GM12878 (cell line): ENCODE measurements around the gene APEX1. TPM values are rescaled to one million over a fixed set of nuclear protein-coding genes. Genes with fewer than 3 reads are reported as not detected.

Experiments
- ASH2L ChIP-seq: fragments of 300-600, 200-600 bp; sonication (generic); IDR thresholded peaks from 2 replicates; pipeline ENCODE4 v1.6.1; 2017; ENCODE audit warnings: low read depth, mild to moderate bottlenecking, borderline replicate concordance
- CHD2 ChIP-seq: IDR thresholded peaks from 2 replicates; pipeline ENCODE4 v1.6.1; 2011; ENCODE audit warnings: low read depth, low read length, improper control_type of control experiment, borderline replicate concordance
- CREB1 ChIP-seq: IDR thresholded peaks from 2 replicates; pipeline ENCODE4 v1.6.1; 2012; ENCODE audit warnings: low read depth, mild to moderate bottlenecking, inconsistent platforms
- CREM ChIP-seq: IDR thresholded peaks from 2 replicates; pipeline ENCODE4 v1.6.1; 2014; ENCODE audit warnings: antibody characterized with exemption, low read depth
- EP300 ChIP-seq, 2 experiments: fragments of 150-350 bp in 1 of 2; IDR thresholded peaks; 2 replicates each; pipeline ENCODE4 v1.6.1; 2011 to 2012; ENCODE audit warnings: low read depth in 2 of 2, low read length in 2 of 2, borderline replicate concordance in 1 of 2, improper control_type of control experiment in 1 of 2, inconsistent platforms in 1 of 2; ENCODE audit not compliant: control insufficient read depth in 1 of 2
- GABPA ChIP-seq: IDR thresholded peaks from 2 replicates; pipeline ENCODE4 v1.6.1; 2014; ENCODE audit warnings: antibody characterized with exemption, low read depth, mild to moderate bottlenecking, inconsistent platforms
- HDGF ChIP-seq: fragments of 450-650 bp; IDR thresholded peaks from 2 replicates; pipeline ENCODE4 v1.6.1; 2016; ENCODE audit warnings: antibody characterized with exemption
- IKZF2 ChIP-seq, 2 experiments: fragments of 450-650 bp; IDR thresholded peaks; 2 replicates each; pipeline ENCODE4 v1.6.1; 2017; ENCODE audit warnings: mild to moderate bottlenecking in 2 of 2, moderate library complexity in 2 of 2
- IRF4 ChIP-seq: IDR thresholded peaks from 2 replicates; pipeline ENCODE4 v1.6.1; 2011; ENCODE audit warnings: low read depth, low read length
- JUNB ChIP-seq: IDR thresholded peaks from 2 replicates; pipeline ENCODE4 v1.6.1; 2016; ENCODE audit warnings: antibody characterized with exemption, mild to moderate bottlenecking
- MEF2B ChIP-seq: fragments of 450-650 bp; IDR thresholded peaks from 2 replicates; pipeline ENCODE4 v1.6.1; 2018; ENCODE audit warnings: mild to moderate bottlenecking, moderate library complexity; ENCODE audit not compliant: partially characterized antibody, poor library complexity, severe bottlenecking
- NR2F1 ChIP-seq: fragments of 450-650 bp; conservative IDR thresholded peaks from 2 replicates; pipeline ENCODE4 v1.6.1; 2017; ENCODE audit warnings: mild to moderate bottlenecking
- POLR2AphosphoS5 ChIP-seq: IDR thresholded peaks from 2 replicates; pipeline ENCODE4 v1.6.1; 2011; ENCODE audit warnings: mild to moderate bottlenecking, low read length, inconsistent platforms
- POU2F2 ChIP-seq: IDR thresholded peaks from 3 replicates; pipeline ENCODE4 v1.6.1; 2011; ENCODE audit warnings: low read depth, mild to moderate bottlenecking, low read length, borderline replicate concordance
- RAD21 ChIP-seq: IDR thresholded peaks from 2 replicates; pipeline ENCODE4 v1.6.1; 2011; ENCODE audit warnings: mild to moderate bottlenecking, low read depth, low read length, moderate library complexity; ENCODE audit not compliant: insufficient read depth
- RUNX3 ChIP-seq: IDR thresholded peaks from 2 replicates; pipeline ENCODE4 v1.6.1; 2012; ENCODE audit warnings: low read length, inconsistent platforms
- TAF1 ChIP-seq: IDR thresholded peaks from 2 replicates; pipeline ENCODE4 v1.6.1; 2011; ENCODE audit warnings: mild to moderate bottlenecking, low read depth, low read length, borderline replicate concordance
- TBL1XR1 ChIP-seq: IDR thresholded peaks from 2 replicates; pipeline ENCODE4 v1.6.1; 2012; ENCODE audit warnings: low read depth, low read length, improper control_type of control experiment
- polyA plus RNA-seq, 11 experiments: library from polyadenylated mRNA; depleted of rRNA in 4 of 11; unstranded in 6 of 11; stranded (reverse) in 5 of 11; fragments of >200 nt; fragmentation: Nextera tagmentation in 4 of 11; fragmentation: Illumina TruSeq in 1 of 11; extraction: Ambion mirVana in 4 of 11; extraction: Trizol in 1 of 11; gene quantifications; 1 replicate in 1 of 11; 2 replicates in 10 of 11; pipeline versions ENCODE4 v1.2.1 to v1.2.3, GENCODE V29; 2011 to 2016; ENCODE audit warnings: inconsistent platforms in 2 of 11, missing spikeins in 2 of 11, low read depth in 1 of 11
- total RNA-seq, 4 experiments: library from RNA; depleted of rRNA in 3 of 4; stranded (reverse); fragments of >200 nt in 3 of 4; fragmentation: Illumina TruSeq in 1 of 4; extraction: Trizol in 1 of 4; gene quantifications; 2 replicates each; pipeline versions ENCODE4 v1.2.1 to v1.2.3, GENCODE V29; 2013 to 2021
- TF ChIP-seq, protein P1 (sequence below): fragments of 150-350 bp; IDR thresholded peaks from 2 replicates; pipeline ENCODE4 v1.6.1; 2014; ENCODE audit warnings: mild to moderate bottlenecking, low read depth, low read length
- TF ChIP-seq, protein P2 (sequence below): fragments of 450-650 bp; formaldehyde crosslinking; IDR thresholded peaks from 2 replicates; pipeline ENCODE4 v1.4.0; 2020; ENCODE audit warnings: mild to moderate bottlenecking, moderate library complexity
- TF ChIP-seq, protein P3 (sequence below): fragments of 450-650 bp; IDR thresholded peaks from 2 replicates; pipeline ENCODE4 v1.6.1; 2017; ENCODE audit warnings: mild to moderate bottlenecking, low read depth, inconsistent platforms; ENCODE audit not compliant: poor library complexity, severe bottlenecking
- TF ChIP-seq, protein P4 (sequence below): IDR thresholded peaks from 2 replicates; pipeline ENCODE4 v1.6.1; 2011; ENCODE audit warnings: mild to moderate bottlenecking, low read depth, low read length, moderate library complexity; ENCODE audit not compliant: insufficient replicate concordance

APEX1 gene
- total and polyA plus RNA-seq, 10 of the 15 experiments (the other 5 are each of a cell fraction or from before 2014, with no cell fraction given): 115 to 407 (median 300) TPM

DNA sequence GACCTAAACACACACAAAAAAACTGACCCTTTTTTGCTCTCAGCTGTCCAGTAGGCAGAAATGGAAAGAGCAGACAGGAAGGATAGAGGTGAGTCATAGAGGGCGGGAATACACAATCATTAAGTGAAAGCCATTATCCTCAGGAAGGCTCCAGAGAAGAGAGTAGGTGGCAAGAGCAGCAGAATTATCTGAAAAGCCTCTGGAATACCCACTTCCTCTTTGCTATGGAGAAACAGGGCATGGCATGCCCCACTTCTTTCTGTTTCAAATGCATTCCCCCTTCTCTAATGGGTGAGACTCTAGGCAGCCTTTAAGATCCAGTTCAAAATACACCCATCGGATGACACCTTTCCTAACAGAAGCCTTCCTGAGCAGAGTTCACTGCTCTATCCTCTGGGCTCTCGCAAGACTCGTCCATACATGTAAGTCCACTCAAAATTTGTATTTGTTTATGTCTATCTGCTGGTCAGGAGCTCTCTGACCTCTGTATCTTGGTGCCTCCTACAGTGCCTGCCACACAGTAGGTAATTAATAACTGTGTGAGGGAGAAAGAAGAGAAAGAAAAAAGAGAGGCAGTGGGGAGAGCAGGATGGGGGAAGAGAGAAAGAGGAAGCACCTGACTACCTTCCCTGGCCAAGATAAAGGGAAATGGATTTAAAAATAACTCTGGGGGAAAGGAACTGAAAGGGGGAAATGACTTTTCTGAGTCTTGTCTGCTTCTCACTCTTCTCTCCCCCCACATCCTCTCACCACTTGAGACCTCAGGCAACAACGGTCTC is 27.6 kb upstream of the APEX1 start (continued):
- TF ChIP-seq TBL1XR1 (0 out of 2 replicates have a peak, but pooled peaks have one; percentile 39), CREM (peak; percentile 40; the same call in 1 of the 2 replicates), CHD2 (0 out of 2 replicates have a peak, but pooled peaks have one; percentile 21), RAD21 (no peak), ASH2L (no peak), IRF4 (peak; percentile 86), CREB1 (no peak), POLR2AphosphoS5 (no peak), IKZF2 (IDR thresholded peaks at IDR 0.05) (peak; percentile 94 to 95), EP300 (IDR thresholded peaks at IDR 0.05; ENCODE audit: borderline replicate concordance in 1 of 2, control insufficient read depth in 1 of 2, low read depth in 2 of 2, low read length in 2 of 2) (peak; percentile 42 to 74; a peak in 2 of 4 replicates), JUNB (peak; percentile 66), TAF1 (no peak; the same call in 1 of the 2 replicates), MEF2B (peak; percentile 78), RUNX3 (peak; percentile 83), GABPA (0 out of 2 replicates have a peak, but pooled peaks have one; percentile 24), HDGF (no peak), NR2F1 (no peak), POU2F2 (no peak)
- TF ChIP-seq, protein P1, sequence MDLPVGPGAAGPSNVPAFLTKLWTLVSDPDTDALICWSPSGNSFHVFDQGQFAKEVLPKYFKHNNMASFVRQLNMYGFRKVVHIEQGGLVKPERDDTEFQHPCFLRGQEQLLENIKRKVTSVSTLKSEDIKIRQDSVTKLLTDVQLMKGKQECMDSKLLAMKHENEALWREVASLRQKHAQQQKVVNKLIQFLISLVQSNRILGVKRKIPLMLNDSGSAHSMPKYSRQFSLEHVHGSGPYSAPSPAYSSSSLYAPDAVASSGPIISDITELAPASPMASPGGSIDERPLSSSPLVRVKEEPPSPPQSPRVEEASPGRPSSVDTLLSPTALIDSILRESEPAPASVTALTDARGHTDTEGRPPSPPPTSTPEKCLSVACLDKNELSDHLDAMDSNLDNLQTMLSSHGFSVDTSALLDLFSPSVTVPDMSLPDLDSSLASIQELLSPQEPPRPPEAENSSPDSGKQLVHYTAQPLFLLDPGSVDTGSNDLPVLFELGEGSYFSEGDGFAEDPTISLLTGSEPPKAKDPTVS: no peak
- TF ChIP-seq, protein P2, sequence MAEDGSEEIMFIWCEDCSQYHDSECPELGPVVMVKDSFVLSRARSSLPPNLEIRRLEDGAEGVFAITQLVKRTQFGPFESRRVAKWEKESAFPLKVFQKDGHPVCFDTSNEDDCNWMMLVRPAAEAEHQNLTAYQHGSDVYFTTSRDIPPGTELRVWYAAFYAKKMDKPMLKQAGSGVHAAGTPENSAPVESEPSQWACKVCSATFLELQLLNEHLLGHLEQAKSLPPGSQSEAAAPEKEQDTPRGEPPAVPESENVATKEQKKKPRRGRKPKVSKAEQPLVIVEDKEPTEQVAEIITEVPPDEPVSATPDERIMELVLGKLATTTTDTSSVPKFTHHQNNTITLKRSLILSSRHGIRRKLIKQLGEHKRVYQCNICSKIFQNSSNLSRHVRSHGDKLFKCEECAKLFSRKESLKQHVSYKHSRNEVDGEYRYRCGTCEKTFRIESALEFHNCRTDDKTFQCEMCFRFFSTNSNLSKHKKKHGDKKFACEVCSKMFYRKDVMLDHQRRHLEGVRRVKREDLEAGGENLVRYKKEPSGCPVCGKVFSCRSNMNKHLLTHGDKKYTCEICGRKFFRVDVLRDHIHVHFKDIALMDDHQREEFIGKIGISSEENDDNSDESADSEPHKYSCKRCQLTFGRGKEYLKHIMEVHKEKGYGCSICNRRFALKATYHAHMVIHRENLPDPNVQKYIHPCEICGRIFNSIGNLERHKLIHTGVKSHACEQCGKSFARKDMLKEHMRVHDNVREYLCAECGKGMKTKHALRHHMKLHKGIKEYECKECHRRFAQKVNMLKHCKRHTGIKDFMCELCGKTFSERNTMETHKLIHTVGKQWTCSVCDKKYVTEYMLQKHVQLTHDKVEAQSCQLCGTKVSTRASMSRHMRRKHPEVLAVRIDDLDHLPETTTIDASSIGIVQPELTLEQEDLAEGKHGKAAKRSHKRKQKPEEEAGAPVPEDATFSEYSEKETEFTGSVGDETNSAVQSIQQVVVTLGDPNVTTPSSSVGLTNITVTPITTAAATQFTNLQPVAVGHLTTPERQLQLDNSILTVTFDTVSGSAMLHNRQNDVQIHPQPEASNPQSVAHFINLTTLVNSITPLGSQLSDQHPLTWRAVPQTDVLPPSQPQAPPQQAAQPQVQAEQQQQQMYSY (CRISPR knock-in tag): no peak
- TF ChIP-seq, protein P3, sequence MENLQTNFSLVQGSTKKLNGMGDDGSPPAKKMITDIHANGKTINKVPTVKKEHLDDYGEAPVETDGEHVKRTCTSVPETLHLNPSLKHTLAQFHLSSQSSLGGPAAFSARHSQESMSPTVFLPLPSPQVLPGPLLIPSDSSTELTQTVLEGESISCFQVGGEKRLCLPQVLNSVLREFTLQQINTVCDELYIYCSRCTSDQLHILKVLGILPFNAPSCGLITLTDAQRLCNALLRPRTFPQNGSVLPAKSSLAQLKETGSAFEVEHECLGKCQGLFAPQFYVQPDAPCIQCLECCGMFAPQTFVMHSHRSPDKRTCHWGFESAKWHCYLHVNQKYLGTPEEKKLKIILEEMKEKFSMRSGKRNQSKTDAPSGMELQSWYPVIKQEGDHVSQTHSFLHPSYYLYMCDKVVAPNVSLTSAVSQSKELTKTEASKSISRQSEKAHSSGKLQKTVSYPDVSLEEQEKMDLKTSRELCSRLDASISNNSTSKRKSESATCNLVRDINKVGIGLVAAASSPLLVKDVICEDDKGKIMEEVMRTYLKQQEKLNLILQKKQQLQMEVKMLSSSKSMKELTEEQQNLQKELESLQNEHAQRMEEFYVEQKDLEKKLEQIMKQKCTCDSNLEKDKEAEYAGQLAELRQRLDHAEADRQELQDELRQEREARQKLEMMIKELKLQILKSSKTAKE: peak; percentile 64
- TF ChIP-seq, protein P4, sequence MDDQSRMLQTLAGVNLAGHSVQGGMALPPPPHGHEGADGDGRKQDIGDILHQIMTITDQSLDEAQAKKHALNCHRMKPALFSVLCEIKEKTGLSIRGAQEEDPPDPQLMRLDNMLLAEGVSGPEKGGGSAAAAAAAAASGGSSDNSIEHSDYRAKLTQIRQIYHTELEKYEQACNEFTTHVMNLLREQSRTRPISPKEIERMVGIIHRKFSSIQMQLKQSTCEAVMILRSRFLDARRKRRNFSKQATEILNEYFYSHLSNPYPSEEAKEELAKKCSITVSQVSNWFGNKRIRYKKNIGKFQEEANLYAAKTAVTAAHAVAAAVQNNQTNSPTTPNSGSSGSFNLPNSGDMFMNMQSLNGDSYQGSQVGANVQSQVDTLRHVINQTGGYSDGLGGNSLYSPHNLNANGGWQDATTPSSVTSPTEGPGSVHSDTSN: no peak
